ENCODE data around the gene NAA16.

The NAA16 gene

DNA sequence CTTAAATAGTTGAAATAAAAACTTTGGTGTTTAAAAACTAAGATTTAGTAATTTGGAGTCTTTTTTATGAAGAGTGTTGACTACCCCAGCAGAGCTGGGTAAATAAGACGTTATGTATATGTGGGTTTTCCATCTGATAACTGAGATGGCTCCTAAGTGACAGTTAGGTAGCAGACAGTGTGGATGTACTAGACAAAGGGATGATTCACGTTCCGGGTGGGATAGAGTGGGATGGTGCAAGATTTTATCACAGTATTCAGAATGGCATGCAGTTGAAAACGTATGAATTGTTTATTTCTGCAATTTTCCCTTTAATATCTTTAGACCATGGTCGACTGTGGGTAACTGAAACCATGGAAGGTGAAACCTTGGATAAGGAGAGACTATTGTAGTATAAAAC, 50.4 kb downstream of the NAA16 start:
- no peak for DNase-seq

DNA sequence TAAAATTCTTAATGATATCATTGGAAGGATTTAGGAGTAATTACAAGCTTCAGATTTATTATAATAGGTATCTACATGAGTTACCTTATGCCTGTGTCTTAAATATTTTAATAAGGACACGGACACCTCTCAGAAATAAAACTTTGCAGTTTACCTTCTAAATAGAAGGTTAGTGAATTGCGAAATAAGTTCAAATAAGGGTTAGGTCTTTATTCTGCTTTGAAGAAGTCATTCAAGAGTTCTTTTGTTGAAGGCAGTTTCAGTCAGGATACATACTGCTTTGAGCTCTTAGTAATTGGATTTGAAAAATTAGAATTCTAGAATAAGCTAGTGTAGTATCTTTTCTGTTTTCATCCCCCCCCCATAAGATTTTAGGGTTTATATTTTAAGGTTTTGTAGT, 53.0 kb downstream of the NAA16 start:
- DNase-seq, result no peak

DNA sequence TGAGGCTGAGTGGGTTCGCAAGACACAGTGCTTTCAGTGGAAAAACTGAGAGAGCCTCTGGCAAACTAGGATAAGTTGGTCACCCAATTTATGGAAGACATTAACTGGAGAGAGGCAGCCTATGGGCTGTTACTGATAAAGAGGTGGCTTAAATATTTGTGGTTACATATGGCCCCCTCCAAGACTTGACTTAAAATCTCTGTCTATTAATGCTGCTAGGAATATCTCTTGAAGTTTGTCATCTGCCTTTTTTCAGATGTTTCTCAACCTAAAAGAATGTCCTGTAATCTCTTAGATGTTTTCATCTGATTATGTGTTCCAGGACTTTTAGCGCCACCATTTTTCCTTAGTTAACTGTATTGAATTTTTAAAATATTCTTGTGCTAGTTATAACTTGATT, 54.6 kb downstream of the NAA16 start:
- peak; percentile 72 for DNase-seq

DNA sequence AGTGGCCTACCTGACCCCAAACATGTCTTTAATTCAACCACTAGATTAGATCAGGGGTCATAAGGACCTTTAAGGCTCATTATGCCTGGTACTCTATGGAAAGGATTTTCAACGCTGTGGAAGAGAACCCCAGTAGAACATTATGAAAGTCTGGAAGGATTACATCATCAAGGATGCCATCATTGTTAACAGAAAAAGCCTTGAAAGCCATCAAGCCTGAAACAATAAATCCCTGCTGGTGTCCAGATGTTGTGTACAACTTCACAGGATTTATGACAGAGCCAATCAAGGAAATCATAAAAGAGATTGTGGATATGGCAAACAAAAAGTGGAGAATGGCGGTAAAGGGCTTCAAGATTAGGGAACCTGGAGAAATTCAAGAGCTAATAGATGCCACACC, 59.7 kb downstream of the NAA16 start:
- DNase-seq, result peak; percentile 41

DNA sequence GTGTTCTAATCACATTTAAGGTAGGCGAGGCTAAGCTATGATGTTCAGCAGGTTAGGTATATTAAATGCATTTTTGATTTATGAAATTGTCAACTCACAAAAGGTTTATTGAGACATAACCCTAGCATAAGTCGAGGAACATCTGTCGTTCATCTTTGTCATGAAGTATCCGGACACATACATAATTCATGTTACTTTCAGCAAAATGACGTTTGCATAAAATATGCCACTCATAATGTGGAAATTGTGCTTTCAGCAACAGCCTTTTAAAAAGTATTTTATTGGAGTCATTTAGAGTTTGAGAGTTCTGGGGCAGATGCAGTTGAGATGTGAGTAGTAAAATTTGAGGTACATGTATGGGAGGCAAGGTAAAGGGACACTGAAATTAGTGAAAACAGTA, 66.4 kb downstream of the NAA16 start:
- DNase-seq, result no peak

DNA sequence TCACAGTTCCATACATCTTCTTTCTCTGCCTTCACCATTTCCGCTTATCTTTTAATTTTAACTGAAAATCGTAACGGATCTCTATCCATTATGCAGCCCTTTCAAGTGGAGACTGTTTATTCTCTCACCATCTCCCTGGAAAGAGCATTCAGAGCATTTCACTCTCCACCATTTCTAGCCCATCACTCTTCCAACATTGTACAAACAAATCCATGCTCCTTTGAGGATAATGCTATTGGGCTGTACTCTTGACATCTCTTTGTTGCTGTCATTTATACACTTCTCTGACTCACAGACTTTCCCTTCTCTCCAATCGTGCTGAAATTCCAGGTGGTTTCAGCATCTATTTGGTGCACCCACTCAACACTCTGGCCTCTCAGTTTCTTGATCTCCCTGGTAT, 71.4 kb downstream of the NAA16 start:
- no peak for DNase-seq

DNA sequence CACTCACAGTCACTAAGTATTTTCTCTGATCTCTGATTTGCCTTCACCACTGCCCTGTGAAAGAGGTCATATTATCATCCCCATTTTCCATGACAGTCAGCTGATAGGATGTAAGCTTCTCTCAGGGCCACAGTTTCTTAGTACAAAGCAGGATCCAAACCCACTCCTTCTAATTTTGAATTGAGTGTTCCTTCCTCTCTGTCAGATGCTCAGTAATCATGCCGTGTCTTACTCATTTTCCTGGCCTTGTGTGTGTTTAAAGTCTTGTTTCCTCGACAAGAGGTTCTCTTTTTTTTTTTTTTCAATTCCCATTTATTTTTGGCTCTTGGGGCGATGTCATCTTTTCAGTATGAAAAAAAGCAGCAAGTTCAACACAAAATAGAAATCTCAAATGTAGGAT, 72.3 kb downstream of the NAA16 start:
- DNase-seq, result no peak

DNA sequence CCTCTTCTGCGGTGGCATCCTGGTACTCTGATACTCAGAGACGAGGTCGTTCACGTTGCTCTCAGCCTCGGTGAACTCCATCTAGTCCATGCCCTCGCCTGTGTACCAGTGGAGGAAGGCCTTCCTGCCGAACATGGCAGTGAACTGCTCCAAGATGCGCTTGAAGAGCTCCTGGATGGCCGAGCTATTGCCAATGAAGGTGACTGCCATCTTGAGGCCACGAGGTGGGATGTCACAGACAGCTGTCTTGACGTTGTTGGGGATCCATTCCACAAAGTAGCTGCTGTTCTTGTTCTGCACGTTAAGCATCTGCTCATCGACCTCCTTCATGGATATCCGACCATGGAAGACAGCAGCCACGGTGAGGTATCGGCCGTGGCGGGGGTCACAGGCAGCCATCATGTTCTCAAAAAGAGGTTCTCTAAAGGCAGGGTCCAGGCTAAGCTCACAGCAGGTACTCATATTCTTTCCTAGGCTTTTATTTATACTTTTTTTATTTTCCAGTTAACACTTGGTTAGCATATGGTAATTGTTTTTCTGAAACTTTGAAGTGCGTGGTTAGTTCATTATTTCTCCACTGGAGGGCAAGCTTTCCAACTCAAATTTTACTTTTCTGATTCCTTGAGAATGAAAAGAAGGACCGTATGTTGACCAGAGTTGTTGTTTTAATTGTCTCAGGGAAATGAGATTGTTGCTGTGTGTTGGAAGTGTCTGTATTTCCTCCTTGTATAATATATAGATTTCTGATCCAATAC, 73.9 kb downstream of the NAA16 start:
- DNase-seq, result peak; percentile 19

DNA sequence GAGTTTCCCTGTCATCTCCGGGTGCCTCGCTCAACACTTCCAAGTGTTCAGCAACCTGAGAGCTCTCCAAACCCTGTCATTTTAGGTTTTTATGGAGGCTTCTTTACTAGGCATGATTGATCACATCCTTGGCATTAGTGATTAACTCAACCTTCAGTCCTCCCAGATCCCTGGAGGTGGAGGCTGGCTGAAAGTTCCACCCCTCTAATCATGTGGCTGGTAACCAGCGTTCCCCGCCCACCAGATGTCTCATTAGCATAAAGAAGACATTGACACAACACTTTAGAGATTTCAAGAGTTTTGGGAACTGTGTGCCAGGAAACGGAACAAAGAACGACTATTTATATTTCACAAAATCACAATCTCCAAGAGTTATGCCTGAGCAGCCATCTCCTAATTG, 75.1 kb downstream of the NAA16 start:
- no peak for DNase-seq

DNA sequence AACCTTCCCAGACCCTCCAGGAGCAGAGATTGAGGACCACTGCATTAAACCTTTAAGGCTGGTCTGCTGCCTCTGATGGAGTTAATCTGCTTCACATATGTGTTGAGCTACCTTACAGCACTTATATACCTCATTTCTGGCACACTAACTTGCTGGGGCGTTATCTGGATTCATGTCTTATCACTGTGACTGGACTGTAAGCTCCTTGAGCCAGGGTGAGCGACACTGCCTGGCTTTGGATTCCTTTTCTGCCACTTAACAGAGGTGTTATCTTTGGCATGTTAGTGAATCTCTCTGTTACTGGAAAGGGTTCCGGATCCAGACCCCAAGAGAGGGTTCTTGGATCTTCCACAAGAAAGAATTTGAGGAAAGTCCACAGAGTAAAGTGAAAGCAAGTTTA, 76.5 kb downstream of the NAA16 start:
- DNase-seq, result no peak

DNA sequence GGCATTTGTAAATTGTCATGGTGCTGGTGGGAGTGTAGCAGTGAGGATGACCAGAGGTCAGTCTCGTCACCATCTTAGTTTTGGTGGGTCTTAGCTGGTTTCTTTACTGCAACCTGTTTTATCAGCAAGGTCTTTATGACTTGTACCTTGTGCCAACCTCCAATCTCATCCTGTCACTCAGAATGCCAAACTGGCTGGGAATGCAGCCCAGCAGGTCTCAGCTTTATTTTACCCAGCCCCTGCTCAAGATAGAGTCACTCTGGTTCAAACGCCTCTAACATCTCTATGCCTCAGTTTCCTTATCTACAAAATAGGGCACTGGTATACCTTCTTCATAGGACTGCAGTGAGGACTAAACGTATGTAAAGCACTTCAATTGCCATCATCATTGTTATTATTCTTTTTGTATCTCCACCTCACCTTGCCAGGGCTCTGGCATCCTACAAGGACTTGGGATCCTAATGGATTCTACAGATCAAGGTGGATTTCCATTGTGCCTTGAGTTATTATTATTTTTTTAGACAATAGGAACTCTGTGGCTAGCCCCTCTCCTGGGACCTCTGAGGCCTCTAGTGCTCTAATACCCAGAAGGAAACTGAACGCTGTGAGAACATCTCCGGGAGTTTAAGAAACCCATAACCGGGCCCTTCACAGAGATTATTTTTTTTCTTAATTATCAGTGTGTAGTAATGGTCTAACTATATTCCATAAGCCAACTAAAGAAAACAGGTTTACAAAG, 77.2 kb downstream of the NAA16 start:
- no peak for DNase-seq

DNA sequence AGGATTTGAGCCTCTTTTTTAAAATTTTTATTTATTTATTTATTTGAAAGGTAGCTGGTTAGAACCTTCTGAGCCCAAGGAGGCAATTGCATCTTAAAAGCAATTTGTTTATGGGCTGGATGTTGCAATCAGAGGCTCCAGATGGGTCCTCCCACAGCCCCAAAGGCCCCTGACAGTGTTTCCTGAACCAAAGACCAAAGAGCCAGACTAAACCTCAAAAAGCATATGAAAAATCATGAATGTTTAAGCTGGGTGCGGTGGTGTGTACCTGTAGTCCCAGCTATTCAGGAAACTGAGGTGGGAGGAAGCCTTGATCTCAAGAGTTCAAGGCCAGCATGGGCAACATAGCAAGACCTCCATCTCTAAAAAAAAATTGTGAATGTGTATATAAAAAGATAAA, 78.5 kb downstream of the NAA16 start:
- DNase-seq, result no peak

DNA sequence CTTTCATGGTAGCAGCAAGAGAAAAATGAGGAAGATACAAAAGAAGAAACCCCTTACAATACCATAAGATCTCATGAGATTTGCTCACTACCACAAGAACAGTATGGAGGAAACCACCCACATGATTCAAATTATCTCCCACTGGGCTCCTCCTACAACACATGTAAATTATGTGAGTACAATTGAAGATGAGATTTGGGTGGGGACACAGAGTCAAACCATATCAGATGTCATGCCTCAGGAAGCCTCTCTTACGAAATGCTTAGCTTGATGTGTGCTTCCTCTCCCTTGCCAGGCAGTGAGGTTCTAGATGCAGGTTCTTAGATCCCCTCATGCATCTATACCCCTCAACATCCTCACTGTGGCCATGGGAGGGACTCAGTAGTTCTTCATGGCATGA, 83.1 kb downstream of the NAA16 start:
- no peak for DNase-seq

DNA sequence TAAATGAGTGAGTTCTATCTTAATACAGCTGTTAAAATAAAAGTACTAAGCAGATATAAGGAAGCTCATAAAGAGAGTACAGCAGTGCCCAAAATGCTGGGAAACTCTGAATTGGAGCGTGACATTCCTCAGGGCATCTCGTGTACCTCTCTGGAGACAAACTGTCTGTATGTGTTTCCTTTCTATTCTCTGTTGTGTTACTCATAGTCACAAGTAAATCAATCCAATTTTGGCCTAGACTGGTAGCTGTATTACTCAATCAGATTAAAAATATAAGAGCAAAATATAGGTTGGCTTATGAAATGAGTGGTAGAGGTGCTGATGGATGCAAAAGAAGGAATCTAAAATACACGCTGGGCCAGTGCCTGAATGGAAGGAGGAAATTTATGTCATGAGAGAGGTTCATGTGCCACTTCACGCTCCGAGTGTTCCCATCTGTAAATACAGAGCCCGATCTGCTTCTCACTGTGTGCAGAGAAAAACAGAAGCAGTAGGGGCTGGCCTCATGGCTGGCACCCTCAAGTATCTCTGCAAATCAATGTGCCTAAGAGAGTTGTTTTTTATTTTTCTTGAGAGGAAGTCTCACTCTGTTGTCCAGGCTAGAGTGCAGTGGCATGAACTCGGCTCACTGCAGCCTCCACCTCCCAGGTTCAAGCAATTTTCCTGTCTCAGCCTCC, 87.6 kb downstream of the NAA16 start:
- DNase-seq, result no peak

DNA sequence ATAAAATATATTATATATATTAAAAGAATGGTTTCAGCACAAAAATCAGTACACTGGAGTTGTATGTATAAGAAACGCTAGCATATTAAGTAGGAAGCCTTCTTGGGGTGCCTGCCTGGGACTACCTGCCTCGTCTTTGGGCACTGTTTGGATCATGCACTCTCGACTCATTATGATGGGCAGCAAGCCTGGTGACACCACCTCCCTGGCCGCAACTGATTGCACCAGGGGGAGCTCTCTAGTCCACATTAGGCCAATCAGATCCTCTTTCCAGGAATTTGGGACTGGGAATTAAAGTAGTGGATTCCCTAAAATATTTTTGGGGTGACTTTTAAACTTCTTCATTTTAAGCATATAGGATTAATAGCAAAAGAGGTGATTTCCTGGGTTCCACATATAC, 90.3 kb downstream of the NAA16 start:
- no peak for DNase-seq

DNA sequence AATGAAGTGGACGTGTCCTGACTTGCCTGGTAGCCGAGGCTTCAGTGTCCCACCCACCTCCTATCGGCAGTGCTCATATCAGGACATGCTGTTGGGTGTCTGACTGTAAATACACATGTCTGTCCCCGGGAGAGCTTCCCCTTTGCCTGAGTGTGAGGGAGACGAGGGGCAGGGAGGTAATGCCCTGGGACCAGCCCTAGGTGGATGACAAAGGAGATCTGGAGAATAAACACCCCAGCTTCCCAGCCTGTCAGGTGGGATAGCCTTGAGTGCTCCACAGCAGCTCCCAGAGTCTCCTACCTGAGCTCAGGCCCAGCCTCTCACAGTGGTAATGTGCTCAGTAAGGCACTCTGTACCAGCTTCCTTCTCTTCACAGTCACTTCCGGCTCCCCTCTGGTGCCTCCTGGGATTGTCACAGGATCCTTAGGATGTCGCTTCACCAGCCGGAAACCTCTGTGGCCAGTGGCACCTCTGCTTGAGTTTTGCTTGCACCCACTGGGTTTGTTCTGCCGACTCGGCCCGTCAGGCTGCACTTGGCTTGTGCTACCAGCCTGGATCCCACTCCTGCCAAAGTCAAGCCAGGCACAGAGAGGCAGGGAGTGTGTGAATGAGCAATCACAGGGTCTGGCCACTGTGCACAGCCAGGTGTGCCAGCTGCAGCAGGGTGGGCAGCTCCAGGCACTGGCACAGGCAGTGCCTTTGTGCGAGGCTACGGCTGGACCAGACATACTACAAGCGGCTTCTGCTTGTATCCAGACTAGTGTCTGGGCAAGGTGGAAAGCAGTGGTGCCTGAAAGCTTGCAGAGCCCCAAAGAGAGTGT, 91.8 kb downstream of the NAA16 start:
- no peak for DNase-seq

DNA sequence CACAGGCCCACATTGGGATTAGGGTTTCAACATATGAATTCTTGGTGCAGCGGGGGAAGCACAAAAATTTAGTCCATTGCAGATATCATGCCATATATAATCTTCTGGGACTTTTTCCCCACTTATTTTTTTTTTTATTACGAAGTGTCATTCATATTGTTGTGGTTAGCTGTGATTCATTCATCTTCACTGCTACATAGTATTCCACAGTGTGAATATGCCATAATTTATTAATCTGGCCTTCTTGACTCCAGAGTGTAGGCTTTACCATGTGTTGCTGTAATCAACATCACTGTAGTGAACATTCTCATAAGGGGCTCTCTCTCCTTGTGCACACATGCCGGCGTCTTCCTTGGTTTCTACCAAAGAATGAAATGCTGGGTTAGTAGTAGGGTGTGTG, 92.9 kb downstream of the NAA16 start:
- DNase-seq, result no peak

DNA sequence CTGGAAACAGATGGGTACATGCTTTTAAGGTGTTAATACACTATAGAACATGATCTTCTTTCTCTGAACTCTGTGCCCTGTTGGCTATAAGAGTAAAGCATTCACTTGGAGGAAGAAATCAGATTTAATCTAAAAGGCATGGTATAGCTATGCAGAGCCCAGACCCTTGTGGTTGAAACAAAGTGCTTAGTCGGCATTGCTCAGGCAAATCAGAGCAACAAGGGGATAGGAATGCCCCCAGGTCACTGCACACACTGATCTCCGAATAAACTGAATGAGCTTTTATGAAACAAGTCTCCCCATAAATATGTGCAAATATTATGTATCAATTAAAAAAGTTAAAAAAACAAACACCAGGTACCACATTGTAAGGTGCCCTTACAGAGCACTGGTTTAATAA, 94.3 kb downstream of the NAA16 start:
- DNase-seq, result no peak

DNA sequence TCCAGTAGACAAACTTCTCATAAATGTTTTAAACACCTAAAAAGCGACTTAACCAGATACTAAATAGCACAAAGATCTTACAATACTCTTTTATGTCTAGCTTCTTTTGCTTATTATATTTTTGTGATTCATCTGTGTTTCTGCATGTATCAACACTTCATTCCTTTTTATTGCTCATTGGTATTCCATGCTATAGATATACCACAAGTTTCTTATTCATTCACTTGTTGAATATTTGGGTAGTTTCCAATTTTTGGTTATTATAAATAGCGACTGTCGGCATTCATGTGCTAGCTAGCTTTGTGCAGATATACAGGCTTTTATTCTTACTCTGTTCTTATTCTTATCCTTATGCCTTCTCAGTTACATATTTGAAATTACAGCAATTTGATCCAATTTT, 96.3 kb downstream of the NAA16 start:
- DNase-seq, result peak; percentile 12

DNA sequence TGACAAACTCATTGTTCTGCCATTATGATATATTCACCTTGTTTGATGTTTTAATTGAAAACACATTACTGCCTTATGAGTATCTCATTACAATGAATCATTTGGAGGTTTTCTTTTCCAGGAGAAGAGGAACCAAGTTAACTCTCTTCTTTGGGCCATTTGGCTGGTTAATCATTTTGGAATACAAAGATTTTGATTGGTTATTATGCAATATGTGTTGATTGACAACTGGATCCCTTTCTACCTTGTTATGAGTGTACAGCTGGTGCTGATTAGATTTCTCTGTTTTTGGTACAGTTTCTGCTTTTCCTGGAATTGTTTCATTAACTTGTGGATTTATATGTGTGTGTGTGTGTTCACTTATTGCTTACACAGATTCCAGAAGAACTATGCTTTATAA, 97.1 kb downstream of the NAA16 start:
- no peak for DNase-seq

DNA sequence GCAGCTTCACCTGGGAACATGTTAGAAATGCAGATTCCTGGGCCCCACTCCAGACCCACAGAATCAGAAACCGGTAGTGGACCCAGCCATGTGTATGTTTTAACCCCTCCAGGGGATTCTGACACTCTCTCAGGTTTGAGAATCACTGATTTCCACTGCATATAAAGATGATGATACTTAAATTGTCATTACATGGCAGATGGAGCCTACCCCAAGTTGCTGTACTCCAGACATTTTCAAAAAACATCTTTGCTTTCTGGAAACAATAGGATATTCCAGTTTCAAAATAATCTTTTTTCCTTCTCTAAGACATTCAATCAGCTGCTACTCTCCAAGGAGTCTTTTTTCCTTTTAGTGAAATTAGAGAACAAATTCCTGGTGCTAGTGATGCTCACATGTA, 97.7 kb downstream of the NAA16 start:
- no peak for DNase-seq

DNA sequence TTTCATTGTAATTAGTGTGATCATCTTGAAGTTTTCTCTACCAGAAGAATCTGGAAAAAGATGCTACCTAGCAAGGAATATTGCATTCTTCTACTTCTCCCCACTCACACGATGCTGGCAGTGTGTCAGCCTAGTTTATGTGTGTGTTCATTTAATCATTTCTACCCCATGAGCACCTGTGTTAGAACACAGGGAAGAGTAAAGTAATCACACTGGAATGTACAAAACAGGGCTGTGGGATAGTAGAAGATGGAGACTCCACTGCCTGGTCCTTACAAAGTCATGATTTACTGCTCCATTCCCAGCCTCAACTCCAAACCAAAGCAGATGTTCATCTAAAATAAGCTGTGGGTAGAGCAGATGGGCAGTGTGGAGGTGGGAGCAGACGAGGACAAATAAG, 98.5 kb downstream of the NAA16 start:
- DNase-seq, result no peak

DNA sequence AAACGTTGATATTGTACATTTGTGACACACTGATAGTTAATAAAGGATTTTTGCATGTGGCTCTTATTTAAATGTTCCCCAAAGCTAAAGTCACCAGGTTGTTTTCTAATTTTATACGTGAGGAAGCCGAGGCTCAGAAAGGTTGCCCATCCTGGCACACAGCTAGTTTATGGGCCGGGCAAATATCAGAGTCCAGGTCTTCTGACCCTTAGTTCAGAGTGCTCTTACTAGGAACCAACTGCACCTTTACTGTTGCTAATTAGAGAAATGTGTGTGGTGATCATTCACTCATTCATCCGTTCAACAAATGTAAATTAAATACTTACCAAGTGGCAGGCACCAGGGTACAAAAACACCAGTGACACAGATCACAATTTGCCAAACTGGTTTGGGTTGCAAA, 100.0 kb downstream of the NAA16 start:
- no peak for DNase-seq
